Stimulated activated CD8-positive, alpha-beta memory T cell treated with anti-CD3 and anti-CD28 coated beads, Interleukin-15, amount 100 ng/mL, for 48 hours (primary cell): ENCODE measurements around the gene KNCN.
A peak's percentile ranks its signal among the peaks of the same experiment; 100 is the strongest.

Source experiments
- DNase-seq, 2 donors: peaks; one replicate each; pipeline ENCODE4 v3.0.0-alpha.2; 2020; ENCODE audit warnings: low read depth in 2 of 2

KNCN gene

GRCh38 chr1:46523496-46524353 lies 27.7 kb downstream of the KNCN start:
- no peak for DNase-seq

- no peak for DNase-seq
Measured at GRCh38 chr1:46522969-46523320, 28.5 kb downstream of the KNCN start.

GRCh38 chr1:46522184-46522968 lies 29.1 kb downstream of the KNCN start:
- DNase-seq = peak in 1 of 2 donors; percentile 37

GRCh38 chr1:46521414-46521813 lies 30.0 kb downstream of the KNCN start:
- no peak for DNase-seq

- no peak for DNase-seq
Measured at GRCh38 chr1:46520063-46520911, 31.2 kb downstream of the KNCN start.

- no peak for DNase-seq
Measured at GRCh38 chr1:46519209-46519608, 32.2 kb downstream of the KNCN start.

GRCh38 chr1:46517932-46518498 lies 33.4 kb downstream of the KNCN start:
- no peak for DNase-seq

- no peak for DNase-seq
Measured at GRCh38 chr1:46517010-46517600, 34.3 kb downstream of the KNCN start.

GRCh38 chr1:46516200-46516950 lies 35.1 kb downstream of the KNCN start:
- no peak for DNase-seq

GRCh38 chr1:46515576-46515975 lies 35.9 kb downstream of the KNCN start:
- DNase-seq = no peak

- DNase-seq = no peak
Measured at GRCh38 chr1:46513536-46513935, 37.9 kb downstream of the KNCN start.

GRCh38 chr1:46512792-46513190 lies 38.7 kb downstream of the KNCN start:
- no peak for DNase-seq

GRCh38 chr1:46512135-46512791 lies 39.2 kb downstream of the KNCN start:
- DNase-seq = no peak

- DNase-seq = no peak
Measured at GRCh38 chr1:46510998-46511365, 40.5 kb downstream of the KNCN start.

- DNase-seq = no peak
Measured at GRCh38 chr1:46510341-46510997, 41.0 kb downstream of the KNCN start.

GRCh38 chr1:46508757-46509156 lies 42.7 kb downstream of the KNCN start:
- no peak for DNase-seq

GRCh38 chr1:46506470-46507219 lies 44.8 kb downstream of the KNCN start:
- DNase-seq = no peak

- no peak for DNase-seq
Measured at GRCh38 chr1:46503421-46503820, 48.0 kb downstream of the KNCN start.

GRCh38 chr1:46501528-46501927 lies 49.9 kb downstream of the KNCN start:
- no peak for DNase-seq
